IMR-90 (cell line): Measurements from ENCODE around the gene SYNE3. TPM values are rescaled to one million over a fixed set of nuclear protein-coding genes. Genes with fewer than 3 reads are reported as not detected.

Source experiments
- ATAC-seq: fragments of 200-7000 bp; cut with Tn5 transposase; 2 replicates; pipeline ENCODE4 v1.9.1; 2020; ENCODE audit warnings: low read depth, mild to moderate bottlenecking, moderate library complexity
- BruUV-seq: library from RNA; stranded (reverse); fragments of 400-500 nt; replicated peaks from 2 replicates; lab custom pipeline; 2021; lab: Mats Ljungman, UMichigan
- CTCF ChIA-PET: fragments of 300-600 bp; formaldehyde crosslinking; extraction: SDS; loops from one replicate; lab custom pipeline; 2021; ENCODE audit warnings: antibody characterized with exemption; lab: Yijun Ruan, JAX
- POLR2A ChIA-PET: fragments of 300-600 bp; sonication (Branson Sonifier 250); formaldehyde crosslinking; loops from one replicate; lab custom pipeline; 2022; ENCODE audit warnings: antibody characterized with exemption; ENCODE audit not compliant: unreplicated experiment; lab: Charles Lee
- DNase-seq: peaks from one replicate; pipeline ENCODE4 v3.0.0; 2013
- H2AFZ ChIP-seq: replicated peaks from 2 replicates; pipeline ENCODE3; 2013; ENCODE audit warnings: low read length, mild to moderate bottlenecking; ENCODE audit not compliant: poor library complexity
- H2AK5ac ChIP-seq: 2 replicates; pipeline ENCODE4 v1.6.1; 2013; ENCODE audit warnings: low read depth, low read length, inconsistent platforms
- H2AK9ac ChIP-seq: replicated peaks from 2 replicates; pipeline ENCODE3; 2013; ENCODE audit warnings: mild to moderate bottlenecking, low read depth, low read length, moderate library complexity; ENCODE audit not compliant: poor library complexity
- H2BK120ac ChIP-seq: 2 replicates; pipeline ENCODE4 v1.6.1; 2013; ENCODE audit warnings: low read depth, low read length, inconsistent platforms
- H2BK15ac ChIP-seq: 3 replicates; pipeline ENCODE4 v1.6.1; 2013; ENCODE audit warnings: low read depth, low read length, inconsistent platforms
- H2BK20ac ChIP-seq: 2 replicates; pipeline ENCODE4 v1.6.1; 2013; ENCODE audit warnings: low read depth, mild to moderate bottlenecking, inconsistent platforms, low read length, moderate library complexity
- H2BK5ac ChIP-seq: 2 replicates; pipeline ENCODE4 v1.6.1; 2013; ENCODE audit warnings: mild to moderate bottlenecking, low read depth, low read length, inconsistent platforms; ENCODE audit not compliant: poor library complexity, severe bottlenecking
- H3K14ac ChIP-seq: replicated peaks from 2 replicates; pipeline ENCODE4 v1.6.1; 2013; ENCODE audit warnings: low read depth, low read length, inconsistent platforms
- H3K18ac ChIP-seq: 2 replicates; pipeline ENCODE4 v1.6.1; 2013; ENCODE audit warnings: low read depth, low read length, control low read depth
- H3K23ac ChIP-seq: 2 replicates; pipeline ENCODE4 v1.6.1; 2013; ENCODE audit warnings: low read depth, low read length, inconsistent platforms
- H3K27ac ChIP-seq: 2 replicates; pipeline ENCODE4 v1.5.1; 2013; ENCODE audit warnings: mild to moderate bottlenecking, control low read depth, low read length; ENCODE audit not compliant: insufficient read depth
- H3K27me3 ChIP-seq: 2 replicates; pipeline ENCODE4 v1.6.1; 2013; ENCODE audit warnings: low read length; ENCODE audit not compliant: control insufficient read depth, insufficient read depth
- H3K36me3 ChIP-seq: 2 replicates; pipeline ENCODE4 v1.6.1; 2013; ENCODE audit warnings: low read length, mixed read lengths; ENCODE audit not compliant: control insufficient read depth, insufficient read depth
- H3K4ac ChIP-seq: 2 replicates; pipeline ENCODE4 v1.6.1; 2013; ENCODE audit warnings: low read depth, low read length, inconsistent platforms
- H3K4me1 ChIP-seq: 2 replicates; pipeline ENCODE4 v1.6.1; 2013; ENCODE audit warnings: low read length, mixed read lengths; ENCODE audit not compliant: control insufficient read depth, insufficient read depth
- H3K4me2 ChIP-seq: 2 replicates; pipeline ENCODE4 v1.6.1; 2013; ENCODE audit warnings: low read depth, mild to moderate bottlenecking, control low read depth, low read length, moderate library complexity
- H3K4me3 ChIP-seq: 2 replicates; pipeline ENCODE4 v1.5.1; 2013; ENCODE audit warnings: low read depth, mild to moderate bottlenecking, control low read depth, low read length, moderate library complexity; ENCODE audit not compliant: insufficient read depth
- H3K56ac ChIP-seq: 2 replicates; pipeline ENCODE4 v1.6.1; 2013; ENCODE audit warnings: low read length, inconsistent platforms; ENCODE audit not compliant: insufficient read depth; ENCODE audit errors: extremely low read depth
- H3K79me1 ChIP-seq, 2 experiments: 2 replicates each; pipeline ENCODE4 v1.6.1; 2013; ENCODE audit warnings: low read length in 2 of 2, inconsistent platforms in 1 of 2, low read depth in 1 of 2
- H3K9ac ChIP-seq: 2 replicates; pipeline ENCODE4 v1.6.1; 2013; ENCODE audit warnings: low read depth, low read length, control low read depth
- H3K9me1 ChIP-seq: 2 replicates; pipeline ENCODE4 v1.6.1; 2013; ENCODE audit warnings: low read length, inconsistent platforms; ENCODE audit not compliant: insufficient read depth
- H3K9me3 ChIP-seq: 2 replicates; pipeline ENCODE4 v1.6.1; 2013; ENCODE audit warnings: low read length; ENCODE audit not compliant: control insufficient read depth, insufficient read depth
- H4K20me1 ChIP-seq: 2 replicates; pipeline ENCODE4 v1.6.1; 2013; ENCODE audit warnings: low read length, inconsistent platforms; ENCODE audit not compliant: insufficient read depth
- H4K5ac ChIP-seq: 2 replicates; pipeline ENCODE4 v1.6.1; 2013; ENCODE audit warnings: mild to moderate bottlenecking, low read depth, low read length, control low read depth
- H4K8ac ChIP-seq, 2 experiments: 2 replicates each; pipeline ENCODE4 v1.6.1; 2013; ENCODE audit warnings: low read depth in 2 of 2, low read length in 2 of 2, control low read depth in 1 of 2, inconsistent platforms in 1 of 2
- H4K91ac ChIP-seq: 2 replicates; pipeline ENCODE4 v1.6.1; 2013; ENCODE audit warnings: low read depth, low read length, inconsistent platforms; ENCODE audit not compliant: insufficient read depth
- BHLHE40 ChIP-seq: fragments of 150-350 bp; IDR thresholded peaks from 2 replicates; pipeline ENCODE4 v1.6.1; 2016; ENCODE audit warnings: mild to moderate bottlenecking, low read depth, low read length
- CEBPB ChIP-seq: IDR thresholded peaks from 2 replicates; pipeline ENCODE4 v1.6.1; 2012; ENCODE audit warnings: low read depth, low read length, improper control_type of control experiment
- CHD1 ChIP-seq: IDR thresholded peaks from 2 replicates; pipeline ENCODE4 v1.6.1; 2012; ENCODE audit warnings: low read depth, low read length, improper control_type of control experiment
- FOS ChIP-seq: fragments of 150-350 bp; IDR thresholded peaks from 2 replicates; pipeline ENCODE4 v1.6.1; 2016; ENCODE audit warnings: low read depth, low read length
- MAFK ChIP-seq: IDR thresholded peaks from 2 replicates; pipeline ENCODE4 v1.6.1; 2012; ENCODE audit warnings: low read depth, low read length, improper control_type of control experiment
- MAZ ChIP-seq: IDR thresholded peaks from 2 replicates; pipeline ENCODE4 v1.6.1; 2012; ENCODE audit warnings: low read depth, mild to moderate bottlenecking, low read length, improper control_type of control experiment, moderate library complexity, borderline replicate concordance
- NFE2L2 ChIP-seq: fragments of 150-350 bp; IDR thresholded peaks from 2 replicates; pipeline ENCODE4 v1.6.1; 2016; ENCODE audit warnings: low read depth, mild to moderate bottlenecking, low read length
- RAD21 ChIP-seq: IDR thresholded peaks from 2 replicates; pipeline ENCODE4 v1.6.1; 2012; ENCODE audit warnings: low read length, improper control_type of control experiment
- RFX5 ChIP-seq: IDR thresholded peaks from 2 replicates; pipeline ENCODE4 v1.8.0; 2012; ENCODE audit warnings: low read depth, mild to moderate bottlenecking, low read length, moderate library complexity
- WGBS, 2 experiments: methylation state at CpG; one replicate each; pipeline versions ENCODE4 v1.1.5 to v1.1.7; 2013; ENCODE audit warnings: missing lambda C conversion rate in 2 of 2; ENCODE audit not compliant: insufficient read length in 1 of 2; ENCODE audit errors: extremely low coverage in 2 of 2; 5-methylcytosine and 5-hydroxymethylcytosine counted together
- dilution Hi-C: fragments of 300-500 bp; cut with HindIII; formaldehyde crosslinking; loops from one replicate; pipeline ENCODE4 v1.14.3; 2018; ENCODE audit warnings: low sequenced_read_pairs; ENCODE audit not compliant: unreplicated experiment
- in situ Hi-C: fragments of 300-500 bp; cut with MboI; formaldehyde crosslinking; loops from 3 replicates; pipeline ENCODE4 v1.14.3; 2019; ENCODE audit warnings: low sequenced_read_pairs, inconsistent platforms, mixed read lengths
- intact Hi-C: fragments of 100-400 bp; cut with micrococcal nuclease; formaldehyde crosslinking; loops from 2 replicates; pipeline ENCODE4 v1.10.0; 2022
- polyA plus RNA-seq, 3 experiments: library from polyadenylated mRNA; depleted of rRNA; stranded (reverse); fragments of >200 nt; gene quantifications; 2 replicates each; pipeline ENCODE4 v1.2.3, GENCODE V29; 2012; ENCODE audit warnings: low replicate concordance in 1 of 3
- total RNA-seq: library from RNA; depleted of rRNA; stranded (reverse); fragments of >200 nt; gene quantifications from 2 replicates; pipeline ENCODE4 v1.2.3, GENCODE V29; 2012

Gene SYNE3
- total and polyA plus RNA-seq, 2 of the 4 experiments (the other 2 are of a cell fraction), result 2.9 to 5.0 TPM

GRCh38 chr14:95541932-95542930, 25.8 kb upstream of the SYNE3 start:
- Histone ChIP-seq H3K18ac (no peak overlapping the region), H3K27ac (no peak overlapping the region), H3K14ac (0 out of 2 replicates have a peak overlapping the region, but pooled peaks have one; percentile 37), H2BK5ac (no peak overlapping the region), H3K4me1 (peaks cover 5% of the 10 kb centered on the region), H2AK5ac (no peak overlapping the region; the same call in 1 of the 2 replicates), H4K5ac (no peak overlapping the region), H4K20me1 (peaks cover 33% of the 10 kb centered on the region), H3K9me1 (peaks cover 19% of the 10 kb centered on the region), H3K4me3 (no peak overlapping the region), H4K91ac (no peak overlapping the region), H2BK15ac (no peak overlapping the region), H3K9ac (no peak overlapping the region), H3K36me3 (peaks cover 2% of the 10 kb centered on the region; the same call in 1 of the 2 replicates), H3K9me3 (peaks cover 2% of the 10 kb centered on the region), H3K4ac (no peak overlapping the region), H3K79me1 (peaks cover 39 to 62% of the 10 kb centered on the region in 2 experiments), H4K8ac (no peak overlapping the region), H3K4me2 (no peak overlapping the region), H2AFZ (no peak overlapping the region), H2BK120ac (no peak overlapping the region), H3K56ac (no peak overlapping the region), H3K27me3 (no peaks in the 10 kb centered on the region), H3K23ac (no peak overlapping the region), H2BK20ac (no peak overlapping the region), H2AK9ac (no peak overlapping the region)
- no TSS peak for BruUV-seq
- in situ Hi-C loops (loop anchor here (10.0 to 25.0 kb wide), 2 partner anchors 553 to 720 kb away; partner anchors contain the start of gene BDKRB1), intact Hi-C loops (no loop called here), dilution Hi-C loops (no loop called here)
- POLR2A ChIA-PET, result no interaction called here
- DNase-seq (no peak), ATAC-seq (no peak)
- CTCF ChIA-PET, result interaction anchor here (0.8 kb wide), 1 partner anchor 232 kb away, joined by 3 read pairs; no protein-coding TSS in a partner anchor
- no peak for TF ChIP-seq RAD21
- no peak for TF ChIP-seq RFX5
- TF ChIP-seq CHD1, result no peak
- TF ChIP-seq CEBPB, result no peak
- TF ChIP-seq FOS, result no peak
- TF ChIP-seq BHLHE40, result no peak
- no peak for TF ChIP-seq MAZ
- no peak for TF ChIP-seq MAFK
- no peak for TF ChIP-seq NFE2L2
- WGBS, 2 experiments, result no CpG with 5 or more reads among the region's 8 CpGs
